Smooth muscle cell (in vitro differentiated cells): Measurements from ENCODE around the gene NPDC1. TPM values are rescaled to one million over a fixed set of nuclear protein-coding genes. Genes with fewer than 3 reads are reported as not detected.
"Not testable (repeated sequence)": the region's sequence is repeated elsewhere in the genome, so short reads cannot be mapped to it uniquely, and the experiment has no call there.

ENCODE experiments used
- DNase-seq: peaks from one replicate; lab custom pipeline; 2025; ENCODE audit not compliant: unreplicated experiment; lab: John Stamatoyannopoulos, UW
- H2AFZ ChIP-seq: fragments of 200-600 bp; sonication (generic); 2 replicates; pipeline ENCODE4 v1.6.0; 2016; ENCODE audit warnings: antibody characterized with exemption, low read depth, mild to moderate bottlenecking
- H3F3A ChIP-seq: fragments of 200-600 bp; sonication (generic); 2 replicates; pipeline ENCODE4 v1.6.0; 2017; ENCODE audit warnings: antibody characterized with exemption, low read depth
- H3K27ac ChIP-seq: fragments of 200-600 bp; sonication (generic); 2 replicates; pipeline ENCODE4 v1.5.1; 2016; ENCODE audit warnings: low read depth, mild to moderate bottlenecking
- H3K27me3 ChIP-seq: fragments of 200-600 bp; sonication (generic); 2 replicates; pipeline ENCODE4 v1.6.1; 2016; ENCODE audit warnings: low read depth, mild to moderate bottlenecking
- H3K36me3 ChIP-seq: fragments of 200-600 bp; sonication (generic); 2 replicates; pipeline ENCODE4 v1.5.1; 2016; ENCODE audit warnings: low read depth
- H3K4me1 ChIP-seq: fragments of 200-600 bp; sonication (generic); 2 replicates; pipeline ENCODE4 v1.5.1; 2016; ENCODE audit warnings: low read depth
- H3K4me2 ChIP-seq: fragments of 200-600 bp; sonication (generic); 2 replicates; pipeline ENCODE4 v1.6.0; 2016; ENCODE audit warnings: mild to moderate bottlenecking
- H3K4me3 ChIP-seq: fragments of 200-600 bp; sonication (generic); 2 replicates; pipeline ENCODE4 v1.5.1; 2016; ENCODE audit warnings: mild to moderate bottlenecking
- H3K79me2 ChIP-seq: fragments of 200-600 bp; sonication (generic); 2 replicates; pipeline ENCODE4 v1.6.0; 2016; ENCODE audit warnings: low read depth, mild to moderate bottlenecking
- H3K9ac ChIP-seq: fragments of 200-600 bp; sonication (generic); 2 replicates; pipeline ENCODE4 v1.6.0; 2016; ENCODE audit warnings: low read depth
- H3K9me3 ChIP-seq: fragments of 200-600 bp; sonication (generic); replicated peaks from 2 replicates; pipeline ENCODE4 v1.5.1; 2016; ENCODE audit warnings: low read depth
- H4K20me1 ChIP-seq: fragments of 200-600 bp; sonication (generic); 2 replicates; pipeline ENCODE4 v1.6.0; 2016; ENCODE audit warnings: low read depth
- CTCF ChIP-seq: fragments of 200-600 bp; sonication (generic); IDR thresholded peaks from 2 replicates; pipeline ENCODE4 v1.5.1; 2017; ENCODE audit warnings: borderline replicate concordance, mild to moderate bottlenecking, antibody characterized with exemption; ENCODE audit not compliant: insufficient read depth, poor library complexity, severe bottlenecking
- WGBS: methylation state at CpG from one replicate; pipeline ENCODE4 v1.1.7; 2016; ENCODE audit warnings: low lambda C conversion rate; 5-methylcytosine and 5-hydroxymethylcytosine counted together
- polyA plus RNA-seq: library from polyadenylated mRNA; unstranded; fragments of >200 nt; fragmentation: Nextera tagmentation; extraction: Ambion mirVana; gene quantifications from 2 replicates; pipeline ENCODE4 v1.2.1, GENCODE V29; 2016
- total RNA-seq: library from RNA; depleted of rRNA; stranded (reverse); fragments of >200 nt; gene quantifications from 2 replicates; pipeline ENCODE4 v1.2.3, GENCODE V29; 2014

NPDC1 gene
- total and polyA plus RNA-seq, 2 experiments from 2014 or later: 9.9 to 19.3 TPM

- no peak overlapping the region for H3K27ac ChIP-seq
- WGBS: 90% methylated on average over 12 of the region's 15 CpGs
- H3K4me2 ChIP-seq: no peak overlapping the region
- no peak overlapping the region for H3K9ac ChIP-seq
- no peak overlapping the region for H2AFZ ChIP-seq
- no peaks in the 10 kb centered on the region for H3K79me2 ChIP-seq
- H3K36me3 ChIP-seq: no peaks in the 10 kb centered on the region
- no peak for TF ChIP-seq CTCF
- no peak overlapping the region for H3K4me3 ChIP-seq
- peaks cover 1% of the 10 kb centered on the region for H3K4me1 ChIP-seq
- no peaks in the 10 kb centered on the region for H3K27me3 ChIP-seq
- DNase-seq: no peak
- H4K20me1 ChIP-seq: no peaks in the 10 kb centered on the region
- no peaks in the 10 kb centered on the region for H3F3A ChIP-seq
- no peaks in the 10 kb centered on the region for H3K9me3 ChIP-seq
Measured at GRCh38 chr9:137034039-137034708, 11.8 kb downstream of the NPDC1 start.

GRCh38 chr9:137033481-137033880, 12.5 kb downstream of the NPDC1 start:
- H3K4me1 ChIP-seq, H3K9ac ChIP-seq, H3K4me3 ChIP-seq, H3K79me2 ChIP-seq, DNase-seq, H3F3A ChIP-seq, H3K36me3 ChIP-seq, H4K20me1 ChIP-seq, H3K27me3 ChIP-seq, H3K9me3 ChIP-seq, H3K27ac ChIP-seq, H2AFZ ChIP-seq, H3K4me2 ChIP-seq: not testable (repeated sequence)
- WGBS: 92% methylated on average over 5 of the region's 5 CpGs

GRCh38 chr9:137032858-137033257, 13.1 kb downstream of the NPDC1 start:
- no peaks in the 10 kb centered on the region for H4K20me1 ChIP-seq
- H3K4me2 ChIP-seq: no peak overlapping the region
- no peak overlapping the region for H3K4me3 ChIP-seq
- H3K4me1 ChIP-seq: peaks cover 9% of the 10 kb centered on the region
- no peaks in the 10 kb centered on the region for H3K9me3 ChIP-seq
- no peak for TF ChIP-seq CTCF
- H3K79me2 ChIP-seq: no peaks in the 10 kb centered on the region
- DNase-seq: no peak
- no peak overlapping the region for H3K27ac ChIP-seq
- H2AFZ ChIP-seq: no peak overlapping the region
- H3K36me3 ChIP-seq: no peaks in the 10 kb centered on the region
- no peaks in the 10 kb centered on the region for H3F3A ChIP-seq
- no peaks in the 10 kb centered on the region for H3K27me3 ChIP-seq
- 93% methylated on average over 10 of the region's 10 CpGs for WGBS
- H3K9ac ChIP-seq: no peak overlapping the region

GRCh38 chr9:137031904-137032640, 13.9 kb downstream of the NPDC1 start, which contains the start of gene FUT7:
TSS of gene FUT7 (minus strand) at chr9:137032088. CDS start at chr9:137031991, 97 bp downstream.
- Histone ChIP-seq H3K36me3 (no peaks in the 10 kb centered on the region), H3F3A (no peaks in the 10 kb centered on the region), H3K27ac (no peak within 1 kb of the TSS), H3K9me3 (no peaks in the 10 kb centered on the region), H4K20me1 (no peaks in the 10 kb centered on the region), H3K4me3 (no peak within 1 kb of the TSS), H3K4me1 (peaks cover 14% of the 10 kb centered on the region), H3K9ac (no peak within 1 kb of the TSS), H2AFZ (no peak within 1 kb of the TSS), H3K79me2 (no peaks in the 10 kb centered on the region), H3K4me2 (no peak within 1 kb of the TSS), H3K27me3 (no peaks in the 10 kb centered on the region)
- 73% methylated on average over 13 of the region's 16 CpGs for WGBS
- TF ChIP-seq CTCF: no peak
- DNase-seq: no peak
